K562 (cell line): ENCODE data around the gene RABGAP1. TPM values are rescaled to one million over a fixed set of nuclear protein-coding genes. Genes with fewer than 3 reads are reported as not detected.

Experiments used
- ATAC-seq: fragments of 200-7000 bp; cut with Tn5 transposase; 3 replicates; pipeline ENCODE4 v1.9.1; 2020; ENCODE audit warnings: moderate library complexity
- BruUV-seq: library from RNA; stranded (reverse); fragments of 400-500 nt; replicated peaks from 2 replicates; lab custom pipeline; 2021; lab: Mats Ljungman, UMichigan
- CTCF ChIA-PET: fragments of 300-600 bp; formaldehyde crosslinking; extraction: SDS; loops from one replicate; lab custom pipeline; 2021; ENCODE audit warnings: low intra/inter-chr PET ratio; lab: Yijun Ruan, JAX
- POLR2A ChIA-PET: fragments of 300-600, 350-650 bp; sonication (Branson Sonifier 250); formaldehyde crosslinking; extraction: SDS; loops from one replicate; lab custom pipeline; 2021; ENCODE audit warnings: antibody characterized with exemption, inconsistent platforms; lab: Yijun Ruan, JAX
- DNase-seq, 4 experiments: peaks; one replicate each; pipeline versions ENCODE4 v3.0.0 to v3.0.0-alpha.2; 2011 to 2018; ENCODE audit warnings: low spot score in 3 of 4, mixed read lengths in 3 of 4; ENCODE audit errors: extremely low read depth in 1 of 4
- FAIRE-seq: peaks from 2 replicates; lab custom pipeline; 2011; peaks lifted over from hg19 to GRCh38; lab: Jason Lieb, UNC
- H2AFZ ChIP-seq: 2 replicates; pipeline ENCODE4 v1.6.0; 2011; ENCODE audit warnings: low read depth, low read length, control low read depth, inconsistent platforms
- H3K27ac ChIP-seq: fragments of 200-600 bp; 3 replicates; pipeline ENCODE4 v1.8.0; 2011; ENCODE audit warnings: low read depth, mild to moderate bottlenecking, control low read depth, inconsistent platforms, low read length, moderate library complexity, mixed read lengths; ENCODE audit errors: extremely low read depth
- H3K27me3 ChIP-seq, 2 experiments: fragments of 300-600 bp in 1 of 2; 2 replicates in 1 of 2; 3 replicates in 1 of 2; pipeline versions ENCODE4 v1.6.0 to v1.8.0; 2011; ENCODE audit warnings: inconsistent platforms in 2 of 2, low read length in 2 of 2, mild to moderate bottlenecking in 1 of 2, mixed read lengths in 1 of 2, moderate library complexity in 1 of 2; ENCODE audit not compliant: control insufficient read depth in 2 of 2, insufficient read depth in 2 of 2
- H3K36me3 ChIP-seq: fragments of 300-600 bp; 3 replicates; pipeline ENCODE4 v1.8.0; 2011; ENCODE audit warnings: mild to moderate bottlenecking, low read length, inconsistent platforms; ENCODE audit not compliant: control insufficient read depth, insufficient read depth
- H3K4me1 ChIP-seq, 2 experiments: fragments of 200-600 bp in 1 of 2; replicated peaks in 1 of 2; 2 replicates in 1 of 2; 3 replicates in 1 of 2; pipeline versions ENCODE4 v1.5.1 to v1.8.0; 2011; ENCODE audit warnings: inconsistent platforms in 2 of 2, low read length in 2 of 2, mild to moderate bottlenecking in 1 of 2, mixed read lengths in 1 of 2, moderate library complexity in 1 of 2; ENCODE audit not compliant: control insufficient read depth in 2 of 2, insufficient read depth in 2 of 2
- H3K4me2 ChIP-seq: 2 replicates; pipeline ENCODE4 v1.6.1; 2011; ENCODE audit warnings: low read length, control low read depth, inconsistent platforms, mixed read lengths; ENCODE audit not compliant: insufficient read depth
- H3K4me3 ChIP-seq: fragments of 200-600 bp; sonication (generic), shearing (Covaris generic); 2 replicates; pipeline ENCODE4 v1.5.1; 2016; ENCODE audit warnings: control low read depth, inconsistent platforms
- H3K79me2 ChIP-seq: fragments of 200-600 bp; 3 replicates; pipeline ENCODE4 v1.8.0; 2011; ENCODE audit warnings: low read length, inconsistent platforms; ENCODE audit not compliant: control insufficient read depth, insufficient read depth
- H3K9ac ChIP-seq, 2 experiments: 2 replicates each; pipeline versions ENCODE4 v1.6.0 to v1.6.1; 2011; ENCODE audit warnings: low read depth in 2 of 2, low read length in 2 of 2, control low read depth in 1 of 2, inconsistent platforms in 1 of 2, mild to moderate bottlenecking in 1 of 2, mixed read lengths in 1 of 2; ENCODE audit not compliant: insufficient read depth in 1 of 2
- H3K9me1 ChIP-seq: one replicate; pipeline ENCODE4 v1.6.0; 2011; ENCODE audit warnings: inconsistent platforms, mild to moderate bottlenecking, low read length, moderate library complexity; ENCODE audit not compliant: control insufficient read depth, insufficient read depth
- H3K9me3 ChIP-seq: replicated peaks from 2 replicates; pipeline ENCODE4 v1.5.1; 2011; ENCODE audit warnings: low read depth, low read length, inconsistent platforms; ENCODE audit not compliant: control insufficient read depth, insufficient read depth
- H4K20me1 ChIP-seq: replicated peaks from 2 replicates; pipeline ENCODE4 v1.6.1; 2011; ENCODE audit warnings: low read length, inconsistent platforms, mixed read lengths; ENCODE audit not compliant: control insufficient read depth, insufficient read depth
- CBX8 ChIP-seq: fragments of 200-600 bp; sonication (generic); IDR thresholded peaks from 2 replicates; pipeline ENCODE4 v1.6.1; 2012; ENCODE audit warnings: borderline replicate concordance, mixed run types, low read depth, mild to moderate bottlenecking, moderate library complexity, mixed read lengths, low read length, control low read depth, inconsistent platforms; ENCODE audit not compliant: poor library complexity, severe bottlenecking; ENCODE audit errors: extremely low read depth
- CEBPB ChIP-seq: fragments of 450-650 bp; IDR thresholded peaks from 2 replicates; pipeline ENCODE4 v1.6.1; 2016; ENCODE audit warnings: missing genetic modification characterization, missing compliant biosample characterization
- ERF ChIP-seq: fragments of 450-650 bp; formaldehyde crosslinking; IDR thresholded peaks from 2 replicates; pipeline ENCODE4 v1.4.0; 2020; ENCODE audit warnings: mild to moderate bottlenecking, mixed read lengths
- GATAD2B ChIP-seq: fragments of 450-650 bp; IDR thresholded peaks from 2 replicates; pipeline ENCODE4 v1.6.1; 2017; ENCODE audit warnings: mild to moderate bottlenecking, borderline replicate concordance
- MAZ ChIP-seq, 2 experiments: fragments of 450-650 bp in 1 of 2; sonication (generic) in 1 of 2; formaldehyde crosslinking; IDR thresholded peaks in 1 of 2; conservative IDR thresholded peaks in 1 of 2; 2 replicates each; pipeline versions ENCODE4 v1.4.0 to v1.5.0; 2020; ENCODE audit warnings: mild to moderate bottlenecking in 1 of 2, missing genetic modification reagents in 1 of 2
- PML ChIP-seq: IDR thresholded peaks from 2 replicates; pipeline ENCODE4 v1.6.1; 2012; ENCODE audit warnings: low read length, inconsistent platforms
- POLR2A ChIP-seq: fragments of 450-650 bp; conservative IDR thresholded peaks from 2 replicates; pipeline ENCODE4 v1.6.1; 2016
- RBM17 ChIP-seq: fragments of 200-400 bp; formaldehyde crosslinking; IDR thresholded peaks from 2 replicates; pipeline ENCODE4 v1.6.1; 2017; ENCODE audit warnings: low read depth, mild to moderate bottlenecking, low read length, borderline replicate concordance
- SRF ChIP-seq, 2 experiments: fragments of 250-450, 450-650 bp in 1 of 2; sonication (Bioruptor Pico) in 1 of 2; sonication (generic) in 1 of 2; formaldehyde crosslinking; IDR thresholded peaks; 2 replicates each; pipeline versions ENCODE4 v1.5.0 to v1.5.1; 2020 to 2022; ENCODE audit warnings: mild to moderate bottlenecking in 1 of 2, missing genetic modification reagents in 1 of 2
- ZNF436 ChIP-seq: fragments of 250-450, 450-650 bp; sonication (Bioruptor Pico); formaldehyde crosslinking; IDR thresholded peaks from 2 replicates; pipeline ENCODE4 v1.7.0; 2020; ENCODE audit warnings: mild to moderate bottlenecking
- ZNF644 ChIP-seq: fragments of 200-800 bp; sonication (Bioruptor generic); IDR thresholded peaks from 2 replicates; pipeline ENCODE4 v1.6.1; 2016; ENCODE audit warnings: low read depth, missing genetic modification characterization, missing compliant biosample characterization
- WGBS: fragments of 100-300 bp; shearing (Covaris generic); methylation state at CpG from one replicate; pipeline ENCODE4 v1.1.6; 2016; ENCODE audit warnings: low coverage, mixed read lengths; ENCODE audit not compliant: insufficient coverage; ENCODE audit errors: missing lambda C conversion rate; 5-methylcytosine and 5-hydroxymethylcytosine counted together
- in situ Hi-C: fragments of 300-500 bp; cut with MboI; formaldehyde crosslinking; loops from 4 replicates; pipeline ENCODE4 v1.15.0; 2018; ENCODE audit warnings: inconsistent platforms, mixed read lengths
- intact Hi-C: fragments of 100-400 bp; cut with micrococcal nuclease; formaldehyde crosslinking; loops from 2 replicates; pipeline ENCODE4 v1.14.2; 2022
- polyA plus RNA-seq, 8 experiments: library from polyadenylated mRNA; depleted of rRNA in 4 of 8; stranded (reverse) in 5 of 8; unstranded in 3 of 8; fragments of >200 nt; fragmentation: Nextera tagmentation in 2 of 8; fragmentation: Illumina TruSeq in 1 of 8; extraction: Ambion mirVana in 2 of 8; extraction: Trizol in 1 of 8; gene quantifications; 2 replicates each; pipeline versions ENCODE4 v1.2.1 to v1.2.3, GENCODE V29; 2011 to 2014; ENCODE audit warnings: inconsistent platforms in 1 of 8, missing spikeins in 1 of 8
- total RNA-seq, 7 experiments: library from RNA; depleted of rRNA in 6 of 7; stranded (reverse); fragments of >200 nt in 6 of 7; fragmentation: Illumina TruSeq in 2 of 7; extraction: Trizol in 2 of 7; gene quantifications; 2 replicates each; pipeline versions ENCODE4 v1.2.1 to v1.2.3, GENCODE V29; 2011 to 2021; ENCODE audit warnings: low replicate concordance in 1 of 7
- TF ChIP-seq, protein P1 (sequence below): fragments of 250-450 bp; sonication (Bioruptor Pico); IDR thresholded peaks from 2 replicates; pipeline ENCODE4 v1.6.1; 2021; ENCODE audit warnings: mild to moderate bottlenecking
- TF ChIP-seq, protein P2 (sequence below): fragments of 250-450 bp; sonication (Bioruptor Pico); IDR thresholded peaks from 2 replicates; pipeline ENCODE4 v1.4.0; 2020; ENCODE audit warnings: mild to moderate bottlenecking
- TF ChIP-seq, protein P3 (sequence below): fragments of 150-350 bp; conservative IDR thresholded peaks from 2 replicates; pipeline ENCODE4 v1.6.1; 2014; ENCODE audit warnings: low read length

The RABGAP1 gene
- total and polyA plus RNA-seq, 9 of the 15 experiments (the other 6 are each of a cell fraction or from before 2014, with no cell fraction given): 1.5 to 22.7 (median 13.1) TPM

DNA sequence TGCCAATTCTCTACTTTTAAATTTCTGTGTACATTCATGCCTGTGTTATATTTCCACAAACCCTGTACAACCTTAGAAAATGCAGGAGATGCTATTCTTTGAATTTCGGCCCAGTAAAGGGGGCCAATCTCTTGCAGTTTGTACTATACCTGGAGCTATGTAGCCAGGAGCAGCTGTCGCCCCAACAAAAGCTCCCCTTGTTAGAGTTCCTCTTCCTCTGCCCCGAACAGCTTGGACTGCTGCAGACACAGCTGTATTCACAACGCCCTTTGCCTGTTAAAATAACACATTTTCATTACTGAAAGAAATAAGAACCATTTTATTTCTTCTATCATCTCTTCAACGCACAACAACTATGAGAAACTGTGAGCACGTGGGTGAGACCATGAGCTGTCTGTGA lies 191.9 kb downstream of the RABGAP1 start (continued):
- no peak for TF ChIP-seq ERF (CRISPR knock-in tag)
- TF ChIP-seq POLR2A: no peak
- no peak for TF ChIP-seq CEBPB (tag)
- TF ChIP-seq SRF (CRISPR knock-in tag; IDR thresholded peaks at IDR 0.05): no peak
- no peak for TF ChIP-seq ZNF644 (tag)
- TF ChIP-seq MAZ (CRISPR knock-in tag; conservative IDR thresholded peaks at IDR 0.05 in 1 of 2, IDR thresholded peaks at IDR 0.05 in 1 of 2): no peak
- TF ChIP-seq ZNF436 (CRISPR knock-in tag): no peak
- TF ChIP-seq, protein P1, sequence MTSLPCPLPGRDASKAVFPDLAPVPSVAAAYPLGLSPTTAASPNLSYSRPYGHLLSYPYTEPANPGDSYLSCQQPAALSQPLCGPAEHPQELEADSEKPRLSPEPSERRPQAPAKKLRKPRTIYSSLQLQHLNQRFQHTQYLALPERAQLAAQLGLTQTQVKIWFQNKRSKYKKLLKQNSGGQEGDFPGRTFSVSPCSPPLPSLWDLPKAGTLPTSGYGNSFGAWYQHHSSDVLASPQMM: no peak
- TF ChIP-seq, protein P2, sequence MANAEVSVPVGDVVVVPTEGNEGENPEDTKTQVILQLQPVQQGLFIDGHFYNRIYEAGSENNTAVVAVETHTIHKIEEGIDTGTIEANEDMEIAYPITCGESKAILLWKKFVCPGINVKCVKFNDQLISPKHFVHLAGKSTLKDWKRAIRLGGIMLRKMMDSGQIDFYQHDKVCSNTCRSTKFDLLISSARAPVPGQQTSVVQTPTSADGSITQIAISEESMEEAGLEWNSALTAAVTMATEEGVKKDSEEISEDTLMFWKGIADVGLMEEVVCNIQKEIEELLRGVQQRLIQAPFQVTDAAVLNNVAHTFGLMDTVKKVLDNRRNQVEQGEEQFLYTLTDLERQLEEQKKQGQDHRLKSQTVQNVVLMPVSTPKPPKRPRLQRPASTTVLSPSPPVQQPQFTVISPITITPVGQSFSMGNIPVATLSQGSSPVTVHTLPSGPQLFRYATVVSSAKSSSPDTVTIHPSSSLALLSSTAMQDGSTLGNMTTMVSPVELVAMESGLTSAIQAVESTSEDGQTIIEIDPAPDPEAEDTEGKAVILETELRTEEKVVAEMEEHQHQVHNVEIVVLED (CRISPR knock-in tag): no peak
- no peak for TF ChIP-seq GATAD2B

DNA sequence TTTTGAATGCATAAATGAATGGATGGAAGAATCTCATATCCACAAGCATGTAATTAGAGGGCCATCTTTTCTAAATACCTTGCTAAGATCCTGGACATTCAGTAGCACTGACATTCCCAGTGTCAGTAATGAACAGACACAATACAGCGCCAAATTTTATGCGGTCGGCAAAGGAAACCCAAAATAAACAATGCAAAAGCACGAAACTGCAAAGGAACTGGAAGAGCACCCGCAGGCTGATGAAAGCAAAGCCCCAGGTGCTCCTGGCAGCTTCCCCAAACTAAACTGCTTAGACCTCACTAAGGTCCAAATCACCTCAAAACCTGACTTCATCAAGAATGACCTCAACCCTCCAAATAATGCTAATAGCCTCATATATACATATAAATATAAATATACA lies 194.6 kb downstream of the RABGAP1 start:
- POLR2A ChIA-PET: interaction anchor here (0.7 kb wide), 1 partner anchor 169 kb away, joined by 3 read pairs; no protein-coding TSS in a partner anchor
- TF ChIP-seq PML: no peak
- TF ChIP-seq CBX8: no peak
- TF ChIP-seq RBM17: no peak
- TF ChIP-seq, protein P3, sequence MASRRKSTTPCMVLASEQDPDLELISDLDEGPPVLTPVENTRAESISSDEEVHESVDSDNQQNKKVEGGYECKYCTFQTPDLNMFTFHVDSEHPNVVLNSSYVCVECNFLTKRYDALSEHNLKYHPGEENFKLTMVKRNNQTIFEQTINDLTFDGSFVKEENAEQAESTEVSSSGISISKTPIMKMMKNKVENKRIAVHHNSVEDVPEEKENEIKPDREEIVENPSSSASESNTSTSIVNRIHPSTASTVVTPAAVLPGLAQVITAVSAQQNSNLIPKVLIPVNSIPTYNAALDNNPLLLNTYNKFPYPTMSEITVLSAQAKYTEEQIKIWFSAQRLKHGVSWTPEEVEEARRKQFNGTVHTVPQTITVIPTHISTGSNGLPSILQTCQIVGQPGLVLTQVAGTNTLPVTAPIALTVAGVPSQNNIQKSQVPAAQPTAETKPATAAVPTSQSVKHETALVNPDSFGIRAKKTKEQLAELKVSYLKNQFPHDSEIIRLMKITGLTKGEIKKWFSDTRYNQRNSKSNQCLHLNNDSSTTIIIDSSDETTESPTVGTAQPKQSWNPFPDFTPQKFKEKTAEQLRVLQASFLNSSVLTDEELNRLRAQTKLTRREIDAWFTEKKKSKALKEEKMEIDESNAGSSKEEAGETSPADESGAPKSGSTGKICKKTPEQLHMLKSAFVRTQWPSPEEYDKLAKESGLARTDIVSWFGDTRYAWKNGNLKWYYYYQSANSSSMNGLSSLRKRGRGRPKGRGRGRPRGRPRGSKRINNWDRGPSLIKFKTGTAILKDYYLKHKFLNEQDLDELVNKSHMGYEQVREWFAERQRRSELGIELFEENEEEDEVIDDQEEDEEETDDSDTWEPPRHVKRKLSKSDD: no peak
- TF ChIP-seq, all 486 proteins: peak for 0
- Histone ChIP-seq H3K4me3 (no peak overlapping the region), H3K9me1 (no peaks in the 10 kb centered on the region), H3K27ac (no peak overlapping the region), H3K9ac (no peak overlapping the region), H3K27me3 (no peaks in the 10 kb centered on the region), H3K9me3 (no peaks in the 10 kb centered on the region), H4K20me1 (no peaks in the 10 kb centered on the region), H3K79me2 (no peaks in the 10 kb centered on the region), H2AFZ (no peak overlapping the region), H3K4me2 (no peak overlapping the region), H3K4me1 (no peaks in the 10 kb centered on the region), H3K36me3 (peaks cover 68% of the 10 kb centered on the region)
- CTCF ChIA-PET: no interaction called here
- intact Hi-C loops: no loop called here
- WGBS: 96% methylated on average over 5 of the region's 5 CpGs
- DNase-seq (no peak), FAIRE-seq (no peak), ATAC-seq (no peak)
- BruUV-seq: no TSS peak
- in situ Hi-C loops: no loop called here
